ENCODE results near the gene CDC20B. TPM values are rescaled to one million over a fixed set of nuclear protein-coding genes. Genes with fewer than 3 reads are reported as not detected.
"Not testable (repeated sequence)": the region's sequence is repeated elsewhere in the genome, so short reads cannot be mapped to it uniquely, and the experiment has no call there.

The CDC20B gene
- polyA plus RNA-seq, 1 of the 3 experiments (the other 2 are of a cell fraction), result 0.03 TPM

DNA sequence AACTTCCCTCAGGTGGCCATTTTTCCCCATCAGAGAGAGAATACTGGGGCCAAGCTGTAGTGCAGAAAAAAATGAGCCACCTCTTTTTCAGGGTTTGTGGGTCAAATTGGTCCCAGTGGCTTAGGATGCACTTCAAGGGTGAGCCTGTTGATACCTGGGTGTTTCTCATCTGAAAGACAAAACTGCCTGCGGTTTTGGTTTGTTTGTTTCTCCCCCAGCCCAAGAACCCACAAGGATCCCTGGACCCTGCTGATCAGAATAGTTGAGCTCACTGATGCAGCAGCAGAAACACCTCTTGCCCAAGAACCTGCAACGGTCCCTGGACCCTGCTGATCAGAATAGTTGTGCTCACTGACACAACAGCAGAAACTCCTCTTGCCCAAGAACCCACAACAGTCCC lies 83.7 kb downstream of the CDC20B start:
- H3K4me1 ChIP-seq (ENCODE audit: control insufficient read depth in 1 of 2, insufficient read depth in 2 of 2, low read depth in 1 of 2, low read length in 1 of 2); H3K9me2 ChIP-seq; POLR2A ChIA-PET; H4K20me1 ChIP-seq (ENCODE audit: insufficient read depth); H3K27me3 ChIP-seq (ENCODE audit: insufficient read depth); H3F3A ChIP-seq (replicated peaks; ENCODE audit: insufficient read depth); H3K9me3 ChIP-seq; H3K4me2 ChIP-seq; H3K79me2 ChIP-seq (ENCODE audit: insufficient read depth); H2AFZ ChIP-seq (ENCODE audit: low read depth); H3K27ac ChIP-seq (ENCODE audit: low read depth in 2 of 2, low read length in 1 of 2); H3K36me3 ChIP-seq (replicated peaks in 1 of 2; ENCODE audit: control insufficient read depth in 1 of 2, insufficient read depth in 2 of 2, low read length in 1 of 2); DNase-seq; H3K9ac ChIP-seq; CTCF ChIA-PET; H3K4me3 ChIP-seq (ENCODE audit: low read depth in 2 of 2, low read length in 1 of 2): not testable (repeated sequence)
- 0% methylated on average over 1 of the region's 2 CpGs for WGBS (ENCODE audit: low lambda C conversion rate)

DNA sequence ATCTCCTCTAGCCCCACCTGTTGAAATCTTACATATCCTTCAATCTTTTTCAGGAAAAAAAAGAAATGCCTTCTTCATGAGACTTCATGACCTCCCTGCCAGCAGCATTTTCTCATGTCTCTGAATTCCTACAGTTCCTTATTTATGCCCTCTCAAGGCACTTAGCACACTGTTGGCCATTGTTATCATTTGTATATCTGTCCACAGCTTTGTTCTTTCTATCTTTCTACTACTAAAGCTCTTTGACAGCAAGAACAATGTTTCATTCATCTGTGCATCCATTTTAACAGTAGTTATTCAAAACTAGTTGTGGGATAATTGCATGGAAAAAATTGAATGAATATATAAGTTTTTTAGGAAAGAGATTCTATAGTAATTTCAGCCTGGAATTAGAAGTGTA lies 91.4 kb downstream of the CDC20B start:
- no peak for TF ChIP-seq YY1 (IDR thresholded peaks at IDR 0.05; ENCODE audit: low read depth)
- TF ChIP-seq SIN3A (IDR thresholded peaks at IDR 0.05; ENCODE audit: borderline replicate concordance, low read depth, low read length), result no peak
- no peak for TF ChIP-seq GABPA (IDR thresholded peaks at IDR 0.05; ENCODE audit: low read depth)
- TF ChIP-seq, protein P1, sequence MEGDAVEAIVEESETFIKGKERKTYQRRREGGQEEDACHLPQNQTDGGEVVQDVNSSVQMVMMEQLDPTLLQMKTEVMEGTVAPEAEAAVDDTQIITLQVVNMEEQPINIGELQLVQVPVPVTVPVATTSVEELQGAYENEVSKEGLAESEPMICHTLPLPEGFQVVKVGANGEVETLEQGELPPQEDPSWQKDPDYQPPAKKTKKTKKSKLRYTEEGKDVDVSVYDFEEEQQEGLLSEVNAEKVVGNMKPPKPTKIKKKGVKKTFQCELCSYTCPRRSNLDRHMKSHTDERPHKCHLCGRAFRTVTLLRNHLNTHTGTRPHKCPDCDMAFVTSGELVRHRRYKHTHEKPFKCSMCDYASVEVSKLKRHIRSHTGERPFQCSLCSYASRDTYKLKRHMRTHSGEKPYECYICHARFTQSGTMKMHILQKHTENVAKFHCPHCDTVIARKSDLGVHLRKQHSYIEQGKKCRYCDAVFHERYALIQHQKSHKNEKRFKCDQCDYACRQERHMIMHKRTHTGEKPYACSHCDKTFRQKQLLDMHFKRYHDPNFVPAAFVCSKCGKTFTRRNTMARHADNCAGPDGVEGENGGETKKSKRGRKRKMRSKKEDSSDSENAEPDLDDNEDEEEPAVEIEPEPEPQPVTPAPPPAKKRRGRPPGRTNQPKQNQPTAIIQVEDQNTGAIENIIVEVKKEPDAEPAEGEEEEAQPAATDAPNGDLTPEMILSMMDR (IDR thresholded peaks at IDR 0.05), result no peak
- TF ChIP-seq, protein P2, sequence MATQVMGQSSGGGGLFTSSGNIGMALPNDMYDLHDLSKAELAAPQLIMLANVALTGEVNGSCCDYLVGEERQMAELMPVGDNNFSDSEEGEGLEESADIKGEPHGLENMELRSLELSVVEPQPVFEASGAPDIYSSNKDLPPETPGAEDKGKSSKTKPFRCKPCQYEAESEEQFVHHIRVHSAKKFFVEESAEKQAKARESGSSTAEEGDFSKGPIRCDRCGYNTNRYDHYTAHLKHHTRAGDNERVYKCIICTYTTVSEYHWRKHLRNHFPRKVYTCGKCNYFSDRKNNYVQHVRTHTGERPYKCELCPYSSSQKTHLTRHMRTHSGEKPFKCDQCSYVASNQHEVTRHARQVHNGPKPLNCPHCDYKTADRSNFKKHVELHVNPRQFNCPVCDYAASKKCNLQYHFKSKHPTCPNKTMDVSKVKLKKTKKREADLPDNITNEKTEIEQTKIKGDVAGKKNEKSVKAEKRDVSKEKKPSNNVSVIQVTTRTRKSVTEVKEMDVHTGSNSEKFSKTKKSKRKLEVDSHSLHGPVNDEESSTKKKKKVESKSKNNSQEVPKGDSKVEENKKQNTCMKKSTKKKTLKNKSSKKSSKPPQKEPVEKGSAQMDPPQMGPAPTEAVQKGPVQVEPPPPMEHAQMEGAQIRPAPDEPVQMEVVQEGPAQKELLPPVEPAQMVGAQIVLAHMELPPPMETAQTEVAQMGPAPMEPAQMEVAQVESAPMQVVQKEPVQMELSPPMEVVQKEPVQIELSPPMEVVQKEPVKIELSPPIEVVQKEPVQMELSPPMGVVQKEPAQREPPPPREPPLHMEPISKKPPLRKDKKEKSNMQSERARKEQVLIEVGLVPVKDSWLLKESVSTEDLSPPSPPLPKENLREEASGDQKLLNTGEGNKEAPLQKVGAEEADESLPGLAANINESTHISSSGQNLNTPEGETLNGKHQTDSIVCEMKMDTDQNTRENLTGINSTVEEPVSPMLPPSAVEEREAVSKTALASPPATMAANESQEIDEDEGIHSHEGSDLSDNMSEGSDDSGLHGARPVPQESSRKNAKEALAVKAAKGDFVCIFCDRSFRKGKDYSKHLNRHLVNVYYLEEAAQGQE (IDR thresholded peaks at IDR 0.05; ENCODE audit: low read depth, low read length), result no peak
- TF ChIP-seq FOXJ3 (CRISPR knock-in tag; IDR thresholded peaks at IDR 0.05), result no peak
- Histone ChIP-seq H3K4me1 (ENCODE audit: control insufficient read depth in 1 of 2, insufficient read depth in 2 of 2, low read depth in 1 of 2, low read length in 1 of 2) (no peaks in the 10 kb centered on the region), H4K20me1 (ENCODE audit: insufficient read depth) (no peaks in the 10 kb centered on the region), H3K9me2 (no peaks in the 10 kb centered on the region), H3K4me3 (ENCODE audit: low read depth in 2 of 2, low read length in 1 of 2) (no peak overlapping the region), H3K9me3 (no peaks in the 10 kb centered on the region; the same call in 1 of the 2 replicates), H2AFZ (ENCODE audit: low read depth) (no peak overlapping the region), H3K36me3 (replicated peaks in 1 of 2; ENCODE audit: control insufficient read depth in 1 of 2, insufficient read depth in 2 of 2, low read length in 1 of 2) (no peaks in the 10 kb centered on the region), H3K4me2 (no peak overlapping the region), H3K27me3 (ENCODE audit: insufficient read depth) (no peaks in the 10 kb centered on the region; the same call in 1 of the 2 replicates), H3K27ac (ENCODE audit: low read depth in 2 of 2, low read length in 1 of 2) (no peak overlapping the region), H3K9ac (no peak overlapping the region), H3K79me2 (ENCODE audit: insufficient read depth) (no peaks in the 10 kb centered on the region), H3F3A (replicated peaks; ENCODE audit: insufficient read depth) (no peaks in the 10 kb centered on the region)
- CTCF ChIA-PET, result no interaction called here
- POLR2A ChIA-PET, result no interaction called here
- DNase-seq, result no peak

Measured in SK-N-SH (cell line).